ENCODE measurements around the gene SOWAHD. TPM values are rescaled to one million over a fixed set of nuclear protein-coding genes. Genes with fewer than 3 reads are reported as not detected.

The SOWAHD gene
- total and polyA plus RNA-seq, 4 donors = 0.10 to 2.5 (median 0.45) TPM

DNA sequence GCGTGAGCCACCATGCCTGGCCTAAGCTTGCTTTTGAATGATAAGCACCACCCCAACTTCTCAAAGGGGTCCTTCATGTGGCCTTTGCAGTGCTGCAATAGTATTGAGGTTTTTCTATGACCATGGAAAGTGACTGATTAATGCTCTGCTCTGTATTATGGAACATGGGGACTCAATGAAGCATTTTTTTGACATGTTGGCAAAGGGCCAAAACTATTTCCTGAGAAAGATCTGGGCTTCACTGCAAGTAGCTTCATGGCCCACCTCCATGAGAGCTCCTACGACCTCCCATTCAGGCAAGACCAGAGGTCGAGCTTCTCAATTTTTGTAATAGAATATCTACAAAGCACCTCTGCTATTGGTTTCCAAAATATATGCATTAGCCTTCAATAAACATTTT lies 48.8 kb upstream of the SOWAHD start:
- H3K4me3 ChIP-seq (ENCODE audit: low read depth in 1 of 3, low read length in 3 of 3) = no peak overlapping the region
- no peak overlapping the region for H3K27ac ChIP-seq (ENCODE audit: low read depth in 1 of 2, low read length in 2 of 2)
- DNase-seq (ENCODE audit: low spot score) = no peak
- H3K9me3 ChIP-seq (ENCODE audit: control insufficient read depth in 4 of 4, low read length in 3 of 4) = no peaks in the 10 kb centered on the region
- no peak for TF ChIP-seq RAD21 (IDR thresholded peaks at IDR 0.05)
- no peak for TF ChIP-seq FOXA2 (IDR thresholded peaks at IDR 0.05)
- no peak for TF ChIP-seq EGR1 (IDR thresholded peaks at IDR 0.05; ENCODE audit: low read depth in 2 of 2)
- TF ChIP-seq HNF4A (conservative IDR thresholded peaks at IDR 0.05) = no peak
- TF ChIP-seq YY1 (IDR thresholded peaks at IDR 0.05) = no peak
- TF ChIP-seq JUND (IDR thresholded peaks at IDR 0.05) = no peak
- TF ChIP-seq, protein P1, sequence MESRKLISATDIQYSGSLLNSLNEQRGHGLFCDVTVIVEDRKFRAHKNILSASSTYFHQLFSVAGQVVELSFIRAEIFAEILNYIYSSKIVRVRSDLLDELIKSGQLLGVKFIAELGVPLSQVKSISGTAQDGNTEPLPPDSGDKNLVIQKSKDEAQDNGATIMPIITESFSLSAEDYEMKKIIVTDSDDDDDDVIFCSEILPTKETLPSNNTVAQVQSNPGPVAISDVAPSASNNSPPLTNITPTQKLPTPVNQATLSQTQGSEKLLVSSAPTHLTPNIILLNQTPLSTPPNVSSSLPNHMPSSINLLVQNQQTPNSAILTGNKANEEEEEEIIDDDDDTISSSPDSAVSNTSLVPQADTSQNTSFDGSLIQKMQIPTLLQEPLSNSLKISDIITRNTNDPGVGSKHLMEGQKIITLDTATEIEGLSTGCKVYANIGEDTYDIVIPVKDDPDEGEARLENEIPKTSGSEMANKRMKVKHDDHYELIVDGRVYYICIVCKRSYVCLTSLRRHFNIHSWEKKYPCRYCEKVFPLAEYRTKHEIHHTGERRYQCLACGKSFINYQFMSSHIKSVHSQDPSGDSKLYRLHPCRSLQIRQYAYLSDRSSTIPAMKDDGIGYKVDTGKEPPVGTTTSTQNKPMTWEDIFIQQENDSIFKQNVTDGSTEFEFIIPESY (IDR thresholded peaks at IDR 0.05) = no peak
- TF ChIP-seq, protein P2, sequence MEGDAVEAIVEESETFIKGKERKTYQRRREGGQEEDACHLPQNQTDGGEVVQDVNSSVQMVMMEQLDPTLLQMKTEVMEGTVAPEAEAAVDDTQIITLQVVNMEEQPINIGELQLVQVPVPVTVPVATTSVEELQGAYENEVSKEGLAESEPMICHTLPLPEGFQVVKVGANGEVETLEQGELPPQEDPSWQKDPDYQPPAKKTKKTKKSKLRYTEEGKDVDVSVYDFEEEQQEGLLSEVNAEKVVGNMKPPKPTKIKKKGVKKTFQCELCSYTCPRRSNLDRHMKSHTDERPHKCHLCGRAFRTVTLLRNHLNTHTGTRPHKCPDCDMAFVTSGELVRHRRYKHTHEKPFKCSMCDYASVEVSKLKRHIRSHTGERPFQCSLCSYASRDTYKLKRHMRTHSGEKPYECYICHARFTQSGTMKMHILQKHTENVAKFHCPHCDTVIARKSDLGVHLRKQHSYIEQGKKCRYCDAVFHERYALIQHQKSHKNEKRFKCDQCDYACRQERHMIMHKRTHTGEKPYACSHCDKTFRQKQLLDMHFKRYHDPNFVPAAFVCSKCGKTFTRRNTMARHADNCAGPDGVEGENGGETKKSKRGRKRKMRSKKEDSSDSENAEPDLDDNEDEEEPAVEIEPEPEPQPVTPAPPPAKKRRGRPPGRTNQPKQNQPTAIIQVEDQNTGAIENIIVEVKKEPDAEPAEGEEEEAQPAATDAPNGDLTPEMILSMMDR (IDR thresholded peaks at IDR 0.05; ENCODE audit: low read depth, low read length, missing input control) = no peak
- TF ChIP-seq NR2F2 (IDR thresholded peaks at IDR 0.05) = no peak
- H3K36me3 ChIP-seq (ENCODE audit: control insufficient read depth in 4 of 4, insufficient read depth in 3 of 4, low read depth in 1 of 4, low read length in 3 of 4) = no peaks in the 10 kb centered on the region
- no peaks in the 10 kb centered on the region for H3K4me1 ChIP-seq (ENCODE audit: control insufficient read depth in 4 of 4, insufficient read depth in 4 of 4, low read length in 3 of 4)
- WGBS = 91% methylated on average over 3 of the region's 3 CpGs
- H3K27me3 ChIP-seq (ENCODE audit: control insufficient read depth in 4 of 4, insufficient read depth in 4 of 4, low read length in 3 of 4) = peaks cover 0 to 3% (median 0%) of the 10 kb centered on the region in 4 donors
- no peak overlapping the region for H3K9ac ChIP-seq (ENCODE audit: low read depth in 1 of 2, low read length in 2 of 2)

DNA sequence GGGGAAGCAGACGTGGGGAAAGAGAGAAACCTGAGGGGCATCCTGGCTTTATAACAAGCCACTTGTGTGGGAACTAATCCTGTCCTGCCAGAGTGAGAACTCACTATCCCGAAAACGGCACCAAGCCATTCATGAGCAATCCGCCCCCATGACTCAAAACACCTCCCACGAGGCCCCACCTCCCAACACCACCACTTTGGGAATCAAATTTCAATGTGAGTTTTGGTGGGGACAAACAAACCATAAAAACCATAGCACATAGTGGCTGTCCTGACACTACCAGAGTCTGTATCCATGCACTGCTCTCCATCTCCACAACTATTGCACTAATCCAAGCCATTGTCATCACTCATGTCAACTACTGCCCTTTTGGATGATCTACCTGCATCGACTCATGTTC lies 36.9 kb upstream of the SOWAHD start:
- H3K9me3 ChIP-seq (ENCODE audit: control insufficient read depth in 4 of 4, low read length in 3 of 4) = no peaks in the 10 kb centered on the region

More for the DNA sequence above, 36.9 kb upstream of the SOWAHD start:
- Histone ChIP-seq H3K27ac (ENCODE audit: low read depth in 1 of 2, low read length in 2 of 2) (no peak overlapping the region), H3K27me3 (ENCODE audit: control insufficient read depth in 4 of 4, insufficient read depth in 4 of 4, low read length in 3 of 4) (no peaks in the 10 kb centered on the region), H3K4me1 (ENCODE audit: control insufficient read depth in 4 of 4, insufficient read depth in 4 of 4, low read length in 3 of 4) (no peaks in the 10 kb centered on the region), H3K4me3 (ENCODE audit: low read depth in 1 of 3, low read length in 3 of 3) (no peak overlapping the region), H3K9ac (ENCODE audit: low read depth in 1 of 2, low read length in 2 of 2) (no peak overlapping the region), H3K36me3 (ENCODE audit: control insufficient read depth in 4 of 4, insufficient read depth in 3 of 4, low read depth in 1 of 4, low read length in 3 of 4) (no peaks in the 10 kb centered on the region)
- DNase-seq (ENCODE audit: low spot score) = no peak
- TF ChIP-seq EGR1 (IDR thresholded peaks at IDR 0.05; ENCODE audit: low read depth in 2 of 2) (no peak), NR2F2 (IDR thresholded peaks at IDR 0.05) (no peak), FOXA2 (IDR thresholded peaks at IDR 0.05) (no peak), RAD21 (IDR thresholded peaks at IDR 0.05) (no peak), FOXA1 (IDR thresholded peaks at IDR 0.05) (no peak), RXRA (IDR thresholded peaks at IDR 0.05) (no peak), HNF4G (IDR thresholded peaks at IDR 0.05) (no peak)
- TF ChIP-seq, protein P2 (IDR thresholded peaks at IDR 0.05; ENCODE audit: low read depth, low read length, missing input control) = no peak
- TF ChIP-seq, protein P3, sequence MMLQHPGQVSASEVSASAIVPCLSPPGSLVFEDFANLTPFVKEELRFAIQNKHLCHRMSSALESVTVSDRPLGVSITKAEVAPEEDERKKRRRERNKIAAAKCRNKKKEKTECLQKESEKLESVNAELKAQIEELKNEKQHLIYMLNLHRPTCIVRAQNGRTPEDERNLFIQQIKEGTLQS (IDR thresholded peaks at IDR 0.05) = no peak
- TF ChIP-seq, protein P4, sequence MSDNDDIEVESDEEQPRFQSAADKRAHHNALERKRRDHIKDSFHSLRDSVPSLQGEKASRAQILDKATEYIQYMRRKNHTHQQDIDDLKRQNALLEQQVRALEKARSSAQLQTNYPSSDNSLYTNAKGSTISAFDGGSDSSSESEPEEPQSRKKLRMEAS (IDR thresholded peaks at IDR 0.05) = no peak
- TF ChIP-seq, protein P5, sequence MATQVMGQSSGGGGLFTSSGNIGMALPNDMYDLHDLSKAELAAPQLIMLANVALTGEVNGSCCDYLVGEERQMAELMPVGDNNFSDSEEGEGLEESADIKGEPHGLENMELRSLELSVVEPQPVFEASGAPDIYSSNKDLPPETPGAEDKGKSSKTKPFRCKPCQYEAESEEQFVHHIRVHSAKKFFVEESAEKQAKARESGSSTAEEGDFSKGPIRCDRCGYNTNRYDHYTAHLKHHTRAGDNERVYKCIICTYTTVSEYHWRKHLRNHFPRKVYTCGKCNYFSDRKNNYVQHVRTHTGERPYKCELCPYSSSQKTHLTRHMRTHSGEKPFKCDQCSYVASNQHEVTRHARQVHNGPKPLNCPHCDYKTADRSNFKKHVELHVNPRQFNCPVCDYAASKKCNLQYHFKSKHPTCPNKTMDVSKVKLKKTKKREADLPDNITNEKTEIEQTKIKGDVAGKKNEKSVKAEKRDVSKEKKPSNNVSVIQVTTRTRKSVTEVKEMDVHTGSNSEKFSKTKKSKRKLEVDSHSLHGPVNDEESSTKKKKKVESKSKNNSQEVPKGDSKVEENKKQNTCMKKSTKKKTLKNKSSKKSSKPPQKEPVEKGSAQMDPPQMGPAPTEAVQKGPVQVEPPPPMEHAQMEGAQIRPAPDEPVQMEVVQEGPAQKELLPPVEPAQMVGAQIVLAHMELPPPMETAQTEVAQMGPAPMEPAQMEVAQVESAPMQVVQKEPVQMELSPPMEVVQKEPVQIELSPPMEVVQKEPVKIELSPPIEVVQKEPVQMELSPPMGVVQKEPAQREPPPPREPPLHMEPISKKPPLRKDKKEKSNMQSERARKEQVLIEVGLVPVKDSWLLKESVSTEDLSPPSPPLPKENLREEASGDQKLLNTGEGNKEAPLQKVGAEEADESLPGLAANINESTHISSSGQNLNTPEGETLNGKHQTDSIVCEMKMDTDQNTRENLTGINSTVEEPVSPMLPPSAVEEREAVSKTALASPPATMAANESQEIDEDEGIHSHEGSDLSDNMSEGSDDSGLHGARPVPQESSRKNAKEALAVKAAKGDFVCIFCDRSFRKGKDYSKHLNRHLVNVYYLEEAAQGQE (IDR thresholded peaks at IDR 0.05) = no peak
- 89% methylated on average over 6 of the region's 6 CpGs for WGBS

Data from liver (tissue), 9 donors.